Activated CD8-positive, alpha-beta T cell treated with anti-CD3 and anti-CD28 coated beads for 36 hours (primary cell): ENCODE measurements around the gene GRID1. TPM values are rescaled to one million over a fixed set of nuclear protein-coding genes. Genes with fewer than 3 reads are reported as not detected.

Source experiments
- ATAC-seq: fragments of 200-7000 bp; cut with Tn5 transposase; one replicate; pipeline ENCODE4 v1.10.0; 2021; ENCODE audit warnings: mild to moderate bottlenecking, moderate library complexity
- CTCF ChIA-PET: fragments of 350-600 bp; sonication (Branson Sonifier 250); formaldehyde crosslinking; loops from one replicate; lab custom pipeline; 2021; ENCODE audit warnings: antibody characterized with exemption; lab: Charles Lee
- POLR2A ChIA-PET: fragments of 350-600 bp; sonication (Branson Sonifier 250); formaldehyde crosslinking; loops from one replicate; lab custom pipeline; 2021; ENCODE audit warnings: antibody characterized with exemption; lab: Charles Lee
- DNase-seq: peaks from one replicate; pipeline ENCODE4 v3.0.0-alpha.2; 2020
- H3K27ac Mint-ChIP-seq: one replicate; pipeline ENCODE4 v1.8.0; 2021; ENCODE audit warnings: mild to moderate bottlenecking, mixed read lengths
- H3K27me3 Mint-ChIP-seq: one replicate; pipeline ENCODE4 v1.8.0; 2021; ENCODE audit warnings: mixed read lengths
- H3K36me3 Mint-ChIP-seq: one replicate; pipeline ENCODE4 v1.8.0; 2021; ENCODE audit warnings: low read depth, mixed read lengths
- H3K4me1 Mint-ChIP-seq: one replicate; pipeline ENCODE4 v1.8.0; 2021; ENCODE audit warnings: low read depth, mixed read lengths
- H3K4me3 Mint-ChIP-seq: one replicate; pipeline ENCODE4 v1.8.0; 2021; ENCODE audit warnings: mild to moderate bottlenecking, moderate library complexity, mixed read lengths
- H3K9me3 Mint-ChIP-seq: one replicate; pipeline ENCODE4 v1.8.0; 2021; ENCODE audit warnings: mixed read lengths
- CTCF ChIP-seq: fragments of 200-600 bp; IDR thresholded peaks from one replicate; pipeline ENCODE4 v1.8.0; 2022; ENCODE audit warnings: antibody characterized with exemption, mild to moderate bottlenecking
- intact Hi-C: fragments of 100-400 bp; cut with micrococcal nuclease; formaldehyde crosslinking; loops from one replicate; pipeline ENCODE4 v1.10.0; 2022
- total RNA-seq, 2 experiments: library from RNA; stranded (reverse); gene quantifications; one replicate each; pipeline ENCODE4 v1.2.3, GENCODE V29; 2021

GRID1 gene
- total RNA-seq, 2 experiments from 2014 or later: not detected

GRCh38 chr10:86259901-86260562 is 106.6 kb downstream of the GRID1 start:
- Mint-ChIP-seq H3K27ac (no peak overlapping the region), H3K27me3 (peaks cover 11% of the 10 kb centered on the region), H3K4me1 (no peaks in the 10 kb centered on the region), H3K9me3 (no peaks in the 10 kb centered on the region), H3K4me3 (no peak overlapping the region), H3K36me3 (no peaks in the 10 kb centered on the region)
- ATAC-seq (no peak), DNase-seq (no peak)
- intact Hi-C loops: loop anchor here (5.0 kb wide), 1 partner anchor 117 kb away; no protein-coding TSS in a partner anchor
- POLR2A ChIA-PET: no interaction called here
- no peak for TF ChIP-seq CTCF
- CTCF ChIA-PET: no interaction called here

- no peaks in the 10 kb centered on the region for H3K36me3 Mint-ChIP-seq
- H3K9me3 Mint-ChIP-seq: no peaks in the 10 kb centered on the region
- ChIA-PET CTCF (no interaction called here), POLR2A (no interaction called here)
- H3K27me3 Mint-ChIP-seq: peaks cover 5% of the 10 kb centered on the region
- TF ChIP-seq CTCF: no peak
- intact Hi-C loops: no loop called here
- ATAC-seq (no peak), DNase-seq (no peak)
- no peaks in the 10 kb centered on the region for H3K4me1 Mint-ChIP-seq
- no peak overlapping the region for H3K27ac Mint-ChIP-seq
- no peak overlapping the region for H3K4me3 Mint-ChIP-seq
Observed at GRCh38 chr10:86258941-86259340, 107.7 kb downstream of the GRID1 start.

- Mint-ChIP-seq H3K27ac (no peak overlapping the region), H3K4me3 (no peak overlapping the region), H3K36me3 (no peaks in the 10 kb centered on the region), H3K9me3 (no peaks in the 10 kb centered on the region), H3K4me1 (no peaks in the 10 kb centered on the region), H3K27me3 (peaks cover 7% of the 10 kb centered on the region)
- no peak for TF ChIP-seq CTCF
- ATAC-seq (no peak), DNase-seq (no peak)
- POLR2A ChIA-PET: interaction anchor here (1.3 kb wide), 1 partner anchor 9 kb away, joined by 3 read pairs; no protein-coding TSS in a partner anchor
- CTCF ChIA-PET: no interaction called here
- intact Hi-C loops: no loop called here
Observed at GRCh38 chr10:86258499-86258898, 108.1 kb downstream of the GRID1 start.

GRCh38 chr10:86257683-86258082 is 108.9 kb downstream of the GRID1 start:
- Mint-ChIP-seq H3K4me1 (no peaks in the 10 kb centered on the region), H3K27me3 (peaks cover 4% of the 10 kb centered on the region), H3K36me3 (no peaks in the 10 kb centered on the region), H3K9me3 (no peaks in the 10 kb centered on the region), H3K27ac (no peak overlapping the region), H3K4me3 (no peak overlapping the region)
- DNase-seq (no peak), ATAC-seq (no peak)
- ChIA-PET CTCF (no interaction called here), POLR2A (interaction anchor here (1.3 kb wide), 1 partner anchor 10 kb away, joined by 3 read pairs; no protein-coding TSS in a partner anchor)
- intact Hi-C loops: no loop called here
- TF ChIP-seq CTCF: no peak

GRCh38 chr10:86256690-86257315 is 109.8 kb downstream of the GRID1 start:
- H3K9me3 Mint-ChIP-seq: no peaks in the 10 kb centered on the region
- peaks cover 4% of the 10 kb centered on the region for H3K27me3 Mint-ChIP-seq
- intact Hi-C loops: no loop called here
- no peaks in the 10 kb centered on the region for H3K4me1 Mint-ChIP-seq
- H3K36me3 Mint-ChIP-seq: no peaks in the 10 kb centered on the region
- ATAC-seq (no peak), DNase-seq (no peak)
- H3K27ac Mint-ChIP-seq: no peak overlapping the region
- TF ChIP-seq CTCF: no peak
- CTCF ChIA-PET: no interaction called here
- H3K4me3 Mint-ChIP-seq: no peak overlapping the region
- POLR2A ChIA-PET: no interaction called here
